Measurements from ENCODE around the gene CHST11.

The CHST11 gene

GRCh38 chr12:104462325-104462724, 5.6 kb downstream of the CHST11 start:
- Histone ChIP-seq H3K9me3 (ENCODE audit: control insufficient read depth in 1 of 2, low read length in 2 of 2) (no peaks in the 10 kb centered on the region), H3K27me3 (ENCODE audit: low read depth, low read length) (no peaks in the 10 kb centered on the region), H3K36me3 (ENCODE audit: control insufficient read depth in 1 of 2, insufficient read depth in 2 of 2, low read length in 2 of 2) (no peaks in the 10 kb centered on the region), H3K4me1 (ENCODE audit: control insufficient read depth in 1 of 2, insufficient read depth in 2 of 2, low read length in 2 of 2) (peaks cover 0 to 4% of the 10 kb centered on the region in 2 donors), H3K27ac (ENCODE audit: low read length) (no peak overlapping the region), H3K4me3 (ENCODE audit: low read depth in 1 of 2, low read length in 2 of 2) (no peak overlapping the region)

DNA sequence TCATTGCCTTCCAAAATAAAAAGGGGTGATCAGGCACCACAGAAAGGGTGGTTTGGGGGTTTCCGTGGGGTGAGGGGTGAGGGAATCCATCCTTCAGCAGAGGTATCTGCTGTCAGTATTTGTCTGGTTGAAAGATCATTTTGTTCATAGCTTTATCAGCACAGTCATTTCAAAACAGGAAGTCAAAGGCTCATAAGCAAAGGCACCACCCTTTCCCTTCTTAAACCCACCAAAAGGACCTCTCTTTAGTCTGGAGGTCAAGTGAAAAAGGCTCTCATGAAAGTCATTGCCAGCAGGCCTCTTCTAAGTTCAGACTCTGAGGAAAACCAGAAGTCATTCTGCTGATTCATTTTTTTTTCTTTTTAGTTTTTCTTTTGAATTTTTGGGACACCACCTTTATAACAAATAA, 6.2 kb downstream of the CHST11 start:
- no peaks in the 10 kb centered on the region for H3K27me3 ChIP-seq (ENCODE audit: low read depth, low read length)
- H3K9me3 ChIP-seq (ENCODE audit: control insufficient read depth in 1 of 2, low read length in 2 of 2) = no peaks in the 10 kb centered on the region
- H3K4me1 ChIP-seq (ENCODE audit: control insufficient read depth in 1 of 2, insufficient read depth in 2 of 2, low read length in 2 of 2) = peaks cover 0 to 4% of the 10 kb centered on the region in 2 donors
- H3K4me3 ChIP-seq (ENCODE audit: low read depth in 1 of 2, low read length in 2 of 2) = no peak overlapping the region
- H3K27ac ChIP-seq (ENCODE audit: low read length) = no peak overlapping the region
- H3K36me3 ChIP-seq (ENCODE audit: control insufficient read depth in 1 of 2, insufficient read depth in 2 of 2, low read length in 2 of 2) = no peaks in the 10 kb centered on the region

- Histone ChIP-seq H3K4me1 (ENCODE audit: control insufficient read depth in 1 of 2, insufficient read depth in 2 of 2, low read length in 2 of 2) (peaks cover 0 to 4% of the 10 kb centered on the region in 2 donors), H3K27ac (ENCODE audit: low read length) (no peak overlapping the region), H3K27me3 (ENCODE audit: low read depth, low read length) (no peaks in the 10 kb centered on the region), H3K36me3 (ENCODE audit: control insufficient read depth in 1 of 2, insufficient read depth in 2 of 2, low read length in 2 of 2) (no peaks in the 10 kb centered on the region), H3K4me3 (ENCODE audit: low read depth in 1 of 2, low read length in 2 of 2) (no peak overlapping the region), H3K9me3 (ENCODE audit: control insufficient read depth in 1 of 2, low read length in 2 of 2) (no peaks in the 10 kb centered on the region)
Measured at GRCh38 chr12:104463368-104463767, 6.6 kb downstream of the CHST11 start.

- peaks cover 0 to 1% of the 10 kb centered on the region in 2 donors for H3K4me1 ChIP-seq (ENCODE audit: control insufficient read depth in 1 of 2, insufficient read depth in 2 of 2, low read length in 2 of 2)
- no peaks in the 10 kb centered on the region for H3K9me3 ChIP-seq (ENCODE audit: control insufficient read depth in 1 of 2, low read length in 2 of 2)
- H3K36me3 ChIP-seq (ENCODE audit: control insufficient read depth in 1 of 2, insufficient read depth in 2 of 2, low read length in 2 of 2) = no peaks in the 10 kb centered on the region
- H3K4me3 ChIP-seq (ENCODE audit: low read depth in 1 of 2, low read length in 2 of 2) = no peak overlapping the region
- H3K27ac ChIP-seq (ENCODE audit: low read length) = no peak overlapping the region
- H3K27me3 ChIP-seq (ENCODE audit: low read depth, low read length) = no peaks in the 10 kb centered on the region
Measured at GRCh38 chr12:104464899-104465298, 8.2 kb downstream of the CHST11 start.

DNA sequence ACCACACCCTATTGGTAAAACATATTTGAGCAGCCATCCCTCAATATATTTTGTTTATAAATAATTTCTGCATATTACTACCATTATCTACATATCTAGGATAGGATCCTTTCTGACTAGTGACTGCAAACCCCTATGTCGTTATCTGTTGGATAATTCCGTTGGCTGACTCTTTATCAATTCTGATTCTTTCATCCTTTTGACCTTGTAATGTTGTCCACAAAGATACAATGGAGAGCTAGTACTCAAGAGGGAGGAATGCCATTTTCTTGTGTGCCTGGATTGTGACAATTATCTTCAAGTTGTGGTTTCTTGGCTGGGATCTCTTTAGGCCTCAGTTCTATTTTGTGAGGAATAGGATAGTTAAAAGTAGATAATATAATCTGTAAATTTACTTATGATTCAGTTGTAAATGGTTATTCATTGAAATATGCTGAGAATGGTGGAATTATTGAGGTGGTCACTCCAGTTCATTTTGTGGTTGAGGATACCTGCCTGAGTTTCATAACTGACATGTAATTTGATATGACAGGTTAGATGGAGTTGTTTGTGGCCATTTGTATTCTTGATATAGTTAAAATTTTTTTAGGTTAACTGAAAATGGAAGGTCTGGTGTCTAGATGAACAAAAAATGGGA, 10.1 kb downstream of the CHST11 start:
- Histone ChIP-seq H3K27me3 (ENCODE audit: low read depth, low read length) (no peaks in the 10 kb centered on the region), H3K4me1 (ENCODE audit: control insufficient read depth in 1 of 2, insufficient read depth in 2 of 2, low read length in 2 of 2) (no peaks in the 10 kb centered on the region), H3K9me3 (ENCODE audit: control insufficient read depth in 1 of 2, low read length in 2 of 2) (no peaks in the 10 kb centered on the region), H3K36me3 (ENCODE audit: control insufficient read depth in 1 of 2, insufficient read depth in 2 of 2, low read length in 2 of 2) (no peaks in the 10 kb centered on the region), H3K4me3 (ENCODE audit: low read depth in 1 of 2, low read length in 2 of 2) (no peak overlapping the region), H3K27ac (ENCODE audit: low read length) (no peak overlapping the region)

DNA sequence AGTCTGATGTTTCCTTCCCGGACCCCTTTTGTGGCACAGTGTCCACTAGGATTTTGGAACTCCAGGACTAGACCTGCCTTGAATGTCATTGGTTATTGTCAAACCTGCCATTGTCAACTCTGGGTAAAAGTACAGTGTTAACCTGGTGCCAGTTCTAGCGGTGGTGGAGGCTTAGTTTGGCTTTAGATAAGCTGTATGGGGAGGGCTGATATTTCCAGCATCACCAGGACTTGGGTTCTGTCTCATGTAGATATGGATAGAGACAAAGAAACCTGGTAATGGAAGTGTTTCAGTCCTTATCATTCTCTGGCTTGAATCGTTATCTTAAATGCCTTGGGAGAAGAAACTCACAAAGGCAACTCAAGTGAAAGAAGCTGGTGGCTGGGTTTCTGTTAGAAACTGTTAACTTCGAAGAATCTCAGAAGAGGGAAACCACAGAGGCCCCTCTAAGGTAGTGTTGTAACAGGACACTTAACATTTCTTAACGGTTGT, 10.6 kb downstream of the CHST11 start:
- no peak overlapping the region for H3K27ac ChIP-seq (ENCODE audit: low read length)

DNA sequence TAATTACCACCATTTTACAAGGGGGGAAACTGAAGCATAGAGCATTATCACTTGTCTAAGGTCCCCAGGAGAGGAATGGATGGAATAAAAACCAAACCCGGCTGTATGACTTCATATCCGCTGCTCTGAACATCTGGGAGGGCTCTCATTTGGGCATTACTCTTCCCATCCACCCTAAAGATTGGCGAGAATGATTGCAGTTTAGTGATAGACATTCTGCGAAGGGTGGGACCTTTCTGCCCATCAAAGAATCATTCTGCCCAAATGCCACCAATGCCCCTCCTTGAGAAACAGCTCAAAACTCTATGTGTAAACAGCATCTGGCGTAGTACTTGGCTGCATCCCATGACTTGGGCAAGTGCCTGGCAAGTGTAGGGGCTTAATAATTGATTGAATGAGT, 11.6 kb downstream of the CHST11 start:
- Histone ChIP-seq H3K4me3 (ENCODE audit: low read depth in 1 of 2, low read length in 2 of 2) (no peak overlapping the region), H3K27ac (ENCODE audit: low read length) (no peak overlapping the region), H3K36me3 (ENCODE audit: control insufficient read depth in 1 of 2, insufficient read depth in 2 of 2, low read length in 2 of 2) (no peaks in the 10 kb centered on the region), H3K27me3 (ENCODE audit: low read depth, low read length) (no peaks in the 10 kb centered on the region), H3K4me1 (ENCODE audit: control insufficient read depth in 1 of 2, insufficient read depth in 2 of 2, low read length in 2 of 2) (no peaks in the 10 kb centered on the region), H3K9me3 (ENCODE audit: control insufficient read depth in 1 of 2, low read length in 2 of 2) (no peaks in the 10 kb centered on the region)

More for the DNA sequence above, 10.6 kb downstream of the CHST11 start:
- no peaks in the 10 kb centered on the region for H3K9me3 ChIP-seq (ENCODE audit: control insufficient read depth in 1 of 2, low read length in 2 of 2)
- H3K27me3 ChIP-seq (ENCODE audit: low read depth, low read length) = no peaks in the 10 kb centered on the region
- no peaks in the 10 kb centered on the region for H3K4me1 ChIP-seq (ENCODE audit: control insufficient read depth in 1 of 2, insufficient read depth in 2 of 2, low read length in 2 of 2)
- H3K36me3 ChIP-seq (ENCODE audit: control insufficient read depth in 1 of 2, insufficient read depth in 2 of 2, low read length in 2 of 2) = no peaks in the 10 kb centered on the region
- no peak overlapping the region for H3K4me3 ChIP-seq (ENCODE audit: low read depth in 1 of 2, low read length in 2 of 2)

GRCh38 chr12:104469066-104469465, 12.3 kb downstream of the CHST11 start:
- Histone ChIP-seq H3K36me3 (ENCODE audit: control insufficient read depth in 1 of 2, insufficient read depth in 2 of 2, low read length in 2 of 2) (no peaks in the 10 kb centered on the region), H3K9me3 (ENCODE audit: control insufficient read depth in 1 of 2, low read length in 2 of 2) (no peaks in the 10 kb centered on the region), H3K4me1 (ENCODE audit: control insufficient read depth in 1 of 2, insufficient read depth in 2 of 2, low read length in 2 of 2) (no peaks in the 10 kb centered on the region), H3K27ac (ENCODE audit: low read length) (no peak overlapping the region), H3K27me3 (ENCODE audit: low read depth, low read length) (no peaks in the 10 kb centered on the region), H3K4me3 (ENCODE audit: low read depth in 1 of 2, low read length in 2 of 2) (no peak overlapping the region)

DNA sequence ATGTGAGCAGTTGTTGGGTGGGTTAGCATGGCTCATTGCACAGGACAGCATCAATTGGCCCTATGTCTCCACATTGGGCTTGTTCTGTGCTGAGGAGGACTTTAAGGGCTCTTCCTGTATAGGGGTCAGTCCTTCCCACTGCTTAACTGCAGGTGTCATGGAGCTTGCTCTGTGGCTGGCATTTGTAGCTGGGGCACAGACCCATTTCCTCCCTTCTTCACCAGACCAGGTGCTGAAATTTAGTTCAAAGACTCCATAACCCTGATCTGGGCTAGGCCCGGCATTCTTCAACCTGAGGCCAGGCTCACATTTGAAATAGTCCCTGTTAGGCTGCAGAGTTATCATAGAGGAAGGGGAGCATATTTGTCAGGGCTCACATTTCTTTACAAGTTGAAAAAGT, 12.8 kb downstream of the CHST11 start:
- no peaks in the 10 kb centered on the region for H3K9me3 ChIP-seq (ENCODE audit: control insufficient read depth in 1 of 2, low read length in 2 of 2)
- no peak overlapping the region for H3K27ac ChIP-seq (ENCODE audit: low read length)
- no peak overlapping the region for H3K4me3 ChIP-seq (ENCODE audit: low read depth in 1 of 2, low read length in 2 of 2)
- no peaks in the 10 kb centered on the region for H3K4me1 ChIP-seq (ENCODE audit: control insufficient read depth in 1 of 2, insufficient read depth in 2 of 2, low read length in 2 of 2)
- H3K27me3 ChIP-seq (ENCODE audit: low read depth, low read length) = no peaks in the 10 kb centered on the region
- H3K36me3 ChIP-seq (ENCODE audit: control insufficient read depth in 1 of 2, insufficient read depth in 2 of 2, low read length in 2 of 2) = no peaks in the 10 kb centered on the region

DNA sequence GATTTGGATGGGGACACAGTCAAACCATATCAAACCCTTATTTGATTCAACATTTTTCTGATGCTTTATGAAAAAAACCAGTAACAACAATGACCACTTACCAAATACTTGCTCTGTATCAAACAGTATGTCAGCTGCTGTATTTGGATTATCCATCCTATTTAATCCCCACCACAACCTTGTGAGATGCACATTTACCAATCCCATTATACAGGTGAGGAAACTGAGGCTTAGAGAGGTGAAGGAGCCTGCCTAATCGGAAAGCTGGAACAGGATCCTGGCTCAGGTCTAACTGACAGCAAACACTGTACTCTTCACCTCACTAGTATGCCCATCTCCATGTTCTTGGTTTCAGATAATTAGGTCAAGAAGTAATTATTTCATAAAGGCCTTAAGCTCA, 13.8 kb downstream of the CHST11 start:
- no peak overlapping the region for H3K27ac ChIP-seq (ENCODE audit: low read length)
- H3K36me3 ChIP-seq (ENCODE audit: control insufficient read depth in 1 of 2, insufficient read depth in 2 of 2, low read length in 2 of 2) = no peaks in the 10 kb centered on the region
- no peak overlapping the region for H3K4me3 ChIP-seq (ENCODE audit: low read depth in 1 of 2, low read length in 2 of 2)
- no peaks in the 10 kb centered on the region for H3K4me1 ChIP-seq (ENCODE audit: control insufficient read depth in 1 of 2, insufficient read depth in 2 of 2, low read length in 2 of 2)
- no peaks in the 10 kb centered on the region for H3K9me3 ChIP-seq (ENCODE audit: control insufficient read depth in 1 of 2, low read length in 2 of 2)
- no peaks in the 10 kb centered on the region for H3K27me3 ChIP-seq (ENCODE audit: low read depth, low read length)

- H3K4me3 ChIP-seq (ENCODE audit: low read depth in 1 of 2, low read length in 2 of 2) = no peak overlapping the region
- H3K9me3 ChIP-seq (ENCODE audit: control insufficient read depth in 1 of 2, low read length in 2 of 2) = no peaks in the 10 kb centered on the region
- H3K4me1 ChIP-seq (ENCODE audit: control insufficient read depth in 1 of 2, insufficient read depth in 2 of 2, low read length in 2 of 2) = no peaks in the 10 kb centered on the region
- no peaks in the 10 kb centered on the region for H3K36me3 ChIP-seq (ENCODE audit: control insufficient read depth in 1 of 2, insufficient read depth in 2 of 2, low read length in 2 of 2)
- H3K27ac ChIP-seq (ENCODE audit: low read length) = no peak overlapping the region
- no peaks in the 10 kb centered on the region for H3K27me3 ChIP-seq (ENCODE audit: low read depth, low read length)
Measured at GRCh38 chr12:104471336-104471735, 14.6 kb downstream of the CHST11 start.

DNA sequence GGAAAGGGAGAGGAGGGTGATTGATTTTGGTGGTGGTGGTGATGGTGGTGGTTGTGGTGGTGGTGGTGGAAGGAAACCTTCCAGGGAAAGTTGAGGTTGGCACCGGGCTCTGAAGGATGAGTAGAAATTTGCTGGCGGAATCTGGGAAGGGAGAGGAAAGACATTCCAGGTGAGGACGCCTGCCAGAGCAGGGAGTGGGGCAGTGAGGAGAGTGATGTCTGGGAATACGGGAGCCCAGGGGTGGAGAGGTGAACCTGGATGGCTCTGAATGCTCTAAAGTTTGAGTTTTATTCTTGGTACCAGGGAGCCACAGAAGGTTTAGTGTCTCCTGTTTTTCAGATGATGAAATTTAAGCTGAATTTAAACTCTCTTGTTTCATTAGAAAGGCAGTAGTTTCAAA, 16.0 kb downstream of the CHST11 start:
- H3K9me3 ChIP-seq (ENCODE audit: control insufficient read depth in 1 of 2, low read length in 2 of 2) = no peaks in the 10 kb centered on the region
- H3K4me3 ChIP-seq (ENCODE audit: low read depth in 1 of 2, low read length in 2 of 2) = no peak overlapping the region
- H3K36me3 ChIP-seq (ENCODE audit: control insufficient read depth in 1 of 2, insufficient read depth in 2 of 2, low read length in 2 of 2) = no peaks in the 10 kb centered on the region
- no peaks in the 10 kb centered on the region for H3K27me3 ChIP-seq (ENCODE audit: low read depth, low read length)
- H3K27ac ChIP-seq (ENCODE audit: low read length) = no peak overlapping the region
- H3K4me1 ChIP-seq (ENCODE audit: control insufficient read depth in 1 of 2, insufficient read depth in 2 of 2, low read length in 2 of 2) = no peaks in the 10 kb centered on the region
